KG1 (cell line): ENCODE measurements around the gene KDM3A.

Source experiments
- DNase-seq: peaks from one replicate; lab custom pipeline; 2025; lab: John Stamatoyannopoulos, UW

The KDM3A gene

DNA sequence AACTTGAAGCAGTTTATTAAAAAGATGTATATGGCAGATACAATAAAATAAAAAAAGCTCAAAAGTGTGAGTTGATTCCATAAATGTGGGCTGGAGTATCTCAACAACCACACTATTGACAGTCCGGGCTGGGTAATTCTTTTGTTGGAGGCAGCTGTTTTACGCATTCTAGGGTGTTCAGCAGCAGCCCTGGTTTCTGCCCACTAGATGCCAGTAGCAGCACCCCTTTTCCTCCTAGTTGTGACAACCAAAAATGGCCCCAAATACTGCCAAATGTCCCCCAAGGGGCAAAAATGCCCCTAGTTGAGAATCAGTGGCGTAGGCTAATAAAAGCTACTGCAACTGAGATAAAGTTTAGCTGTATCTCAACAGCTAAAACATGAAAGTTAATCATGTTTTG lies 77.3 kb downstream of the KDM3A start:
- DNase-seq, result no peak

DNA sequence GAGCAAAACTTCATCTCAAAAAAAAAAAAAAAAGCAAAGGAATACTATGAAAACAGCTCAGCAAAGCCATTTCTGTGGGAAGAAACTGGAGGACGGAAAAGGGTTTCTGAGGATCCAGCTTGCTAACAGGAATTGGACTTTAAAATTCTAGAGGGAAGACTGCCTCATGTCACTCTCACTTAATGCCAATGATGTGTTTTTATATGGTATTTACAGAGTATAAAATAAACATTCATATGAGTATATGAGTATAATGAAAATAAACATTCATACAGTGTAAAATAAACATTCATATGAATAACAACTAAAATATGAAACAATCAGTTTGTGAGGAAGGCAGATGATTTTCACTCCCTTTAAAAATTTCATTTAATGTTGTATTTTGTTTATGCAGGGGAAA lies 78.2 kb downstream of the KDM3A start:
- no peak for DNase-seq

GRCh38 chr2:86520153-86520552 lies 79.0 kb downstream of the KDM3A start:
- no peak for DNase-seq

DNA sequence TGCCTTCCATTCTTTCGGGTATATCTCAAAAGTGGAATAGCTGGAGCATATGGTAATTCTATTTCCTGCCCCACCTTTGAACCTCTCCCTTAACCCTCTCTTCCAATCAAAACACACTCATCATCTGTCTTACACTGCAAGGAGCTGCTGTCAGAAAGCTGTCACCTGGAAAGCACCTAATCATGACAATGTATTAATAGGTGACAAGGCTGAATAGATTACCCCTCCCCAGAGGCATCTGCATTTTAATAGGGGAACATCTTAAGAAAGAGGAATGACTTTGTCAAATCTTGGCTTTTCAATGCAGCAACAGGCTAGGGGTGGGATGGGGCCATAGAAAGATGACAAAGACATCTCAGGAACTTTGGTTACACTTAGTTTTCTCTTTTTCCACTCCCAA lies 80.8 kb downstream of the KDM3A start:
- DNase-seq, result no peak

DNA sequence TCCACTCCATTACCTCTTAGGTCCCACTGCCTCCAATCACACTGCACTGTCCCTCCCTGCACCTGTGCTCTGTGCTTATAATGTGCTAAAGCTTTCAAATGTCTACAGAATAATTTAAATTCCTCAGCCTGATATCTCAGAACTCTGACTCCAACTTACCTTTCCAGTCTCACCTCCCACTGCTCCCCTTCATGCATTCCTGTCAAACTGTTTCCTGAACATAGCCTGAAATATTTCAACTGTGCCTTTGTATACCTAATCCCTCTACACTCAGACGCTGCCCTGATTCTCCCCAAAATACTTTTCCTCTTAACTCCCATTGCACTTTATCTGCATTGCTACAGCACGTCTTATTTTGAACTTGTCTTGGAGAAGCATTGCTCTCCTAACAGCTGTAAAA lies 81.5 kb downstream of the KDM3A start:
- DNase-seq, result no peak

GRCh38 chr2:86523491-86523890 lies 82.3 kb downstream of the KDM3A start:
- no peak for DNase-seq

DNA sequence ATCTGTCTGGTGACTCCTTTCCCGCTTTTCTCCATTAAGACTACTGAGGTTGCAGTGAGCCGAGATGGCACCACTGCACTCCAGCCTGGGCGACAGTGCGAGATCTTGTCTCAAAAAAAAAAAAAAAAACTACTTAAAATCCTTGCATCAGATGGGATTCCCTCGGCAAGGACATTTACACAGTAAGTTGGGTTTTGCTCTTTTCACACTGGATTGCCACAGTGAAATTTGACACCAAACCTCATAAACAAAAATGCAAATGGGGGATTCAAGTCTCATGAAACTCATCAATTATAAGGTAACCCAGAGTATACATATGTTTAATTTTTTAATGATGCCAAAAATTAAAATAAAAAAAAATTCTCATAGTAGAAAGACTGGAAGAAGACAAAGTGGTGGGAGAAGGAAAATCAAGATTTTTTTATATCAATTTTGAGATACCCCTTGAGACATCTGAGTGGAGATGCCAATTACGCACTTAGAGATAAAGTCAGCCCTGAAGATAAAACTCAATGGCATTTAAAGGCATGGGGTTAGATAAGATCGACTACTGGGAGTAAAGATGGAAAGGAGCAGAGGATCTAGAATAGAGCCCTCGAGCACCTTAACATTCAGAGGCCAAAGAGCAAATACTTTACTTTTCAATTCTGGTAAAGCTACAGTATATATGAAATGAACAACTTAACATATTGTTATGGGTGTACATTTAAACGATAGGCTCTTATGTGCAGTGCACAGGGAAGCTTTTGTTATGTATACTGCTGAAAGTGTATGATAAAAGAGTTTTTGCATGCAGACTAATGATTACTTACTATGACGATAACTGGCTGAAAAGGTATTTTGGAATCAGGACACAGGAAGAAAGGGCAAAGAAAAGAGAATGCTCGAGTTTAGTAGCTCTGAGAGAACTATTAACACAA lies 84.5 kb downstream of the KDM3A start:
- no peak for DNase-seq

DNA sequence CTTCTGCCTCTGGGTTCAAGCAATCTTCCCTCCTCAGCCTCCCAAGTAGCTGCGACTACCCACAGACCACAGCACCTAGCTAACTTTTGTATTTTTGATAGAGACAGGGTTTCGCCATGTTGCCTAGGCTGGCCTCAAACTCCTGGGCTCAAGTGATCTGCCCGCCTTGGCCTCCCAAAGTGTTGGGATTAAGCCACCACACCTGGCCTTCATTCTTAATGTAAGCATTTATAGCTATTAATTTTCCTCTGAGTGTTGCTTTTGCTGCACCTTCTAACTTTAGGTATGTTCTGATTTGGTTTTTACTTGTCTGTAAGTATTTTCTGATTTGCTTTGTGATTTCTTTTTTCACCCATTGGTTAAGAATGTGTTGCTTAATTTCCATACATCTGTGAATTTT lies 92.4 kb downstream of the KDM3A start:
- DNase-seq, result no peak

DNA sequence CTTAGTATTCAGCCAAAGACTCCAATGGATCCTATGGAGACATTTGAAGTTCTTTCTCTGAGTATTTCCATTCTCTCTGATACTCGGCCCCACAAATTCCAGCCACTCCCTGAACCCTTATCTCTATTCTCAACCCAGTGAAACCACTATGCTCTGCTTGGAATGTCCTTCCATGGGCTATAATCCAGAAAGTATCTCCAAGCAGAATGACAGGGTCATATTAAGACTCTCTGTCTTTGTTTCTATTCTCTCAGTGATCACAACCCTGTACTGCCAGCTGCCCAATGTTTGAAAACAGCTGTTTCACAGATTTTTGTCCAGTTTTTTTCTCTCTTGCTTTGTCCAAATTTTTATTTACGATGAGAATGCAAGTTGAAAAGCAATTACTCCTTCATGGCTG lies 100.2 kb downstream of the KDM3A start:
- no peak for DNase-seq
